GM21515 (cell line): ENCODE measurements around the gene ALKBH8.
A peak's percentile ranks its signal among the peaks of the same experiment; 100 is the strongest.
"Not testable (repeated sequence)": the region's sequence is repeated elsewhere in the genome, so short reads cannot be mapped to it uniquely, and the experiment has no call there.

ENCODE experiments used
- ATAC-seq: cut with Tn5 transposase; IDR thresholded peaks from one replicate; pipeline ENCODE4 v1.9.1; 2021; ENCODE audit not compliant: unreplicated experiment

The ALKBH8 gene

DNA sequence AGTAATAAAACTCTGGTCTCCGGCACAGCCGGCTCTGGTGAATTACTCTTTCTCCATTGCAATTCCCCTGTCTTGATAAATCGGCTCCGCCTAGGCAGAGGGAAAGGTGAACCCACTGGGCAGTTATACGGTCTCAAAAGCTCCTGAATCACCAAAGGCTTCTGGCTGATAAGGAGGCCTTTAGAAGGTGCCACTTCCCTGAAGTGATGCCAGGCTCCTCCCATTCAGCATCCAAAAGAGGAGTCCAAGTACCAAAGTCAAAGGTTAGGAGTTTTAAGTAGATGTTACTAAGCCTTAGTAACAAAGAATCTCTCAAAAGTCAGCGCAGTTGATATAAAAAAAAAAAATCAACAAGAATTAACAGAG lies 11.8 kb upstream of the ALKBH8 start:
- ATAC-seq: no peak

DNA sequence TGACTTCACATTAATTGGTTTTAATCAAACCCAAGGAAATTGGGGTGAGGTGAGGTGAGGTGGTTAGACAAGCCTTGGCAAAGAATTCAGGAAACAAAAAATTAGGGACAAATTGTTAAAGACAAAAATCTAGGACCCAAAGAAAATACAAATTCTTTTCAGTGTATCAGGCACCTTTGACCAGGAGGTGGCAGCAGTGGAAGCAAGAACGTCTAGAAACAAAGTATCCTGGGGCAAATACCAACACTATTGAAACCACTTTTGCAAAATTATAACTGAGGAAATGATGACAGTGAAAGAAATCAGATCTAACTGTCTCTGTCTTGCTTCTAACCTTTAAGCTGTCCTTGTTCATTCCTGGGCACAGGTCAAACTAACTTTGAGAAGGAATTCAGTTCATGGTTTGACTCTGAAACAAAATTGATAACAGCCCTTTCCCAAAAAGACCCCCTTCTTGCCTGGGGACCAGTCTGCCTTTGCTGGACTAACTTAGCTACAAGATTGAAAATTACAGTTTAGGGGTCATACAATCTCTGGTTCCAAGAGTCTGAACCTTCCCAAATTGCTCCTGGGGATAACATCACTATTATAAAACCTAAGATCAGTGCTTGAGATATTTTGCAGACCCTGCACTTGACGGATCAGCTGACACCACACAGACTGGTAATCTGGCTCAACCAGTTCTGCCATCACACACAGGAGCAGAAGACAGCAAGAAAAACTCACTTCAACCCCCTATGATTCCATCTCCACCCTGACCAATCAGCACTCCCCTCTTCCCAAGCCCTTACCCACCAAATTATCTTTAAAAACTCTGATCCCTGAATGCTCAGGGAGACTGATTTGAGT lies 11.2 kb upstream of the ALKBH8 start:
- ATAC-seq: peak; percentile 59

DNA sequence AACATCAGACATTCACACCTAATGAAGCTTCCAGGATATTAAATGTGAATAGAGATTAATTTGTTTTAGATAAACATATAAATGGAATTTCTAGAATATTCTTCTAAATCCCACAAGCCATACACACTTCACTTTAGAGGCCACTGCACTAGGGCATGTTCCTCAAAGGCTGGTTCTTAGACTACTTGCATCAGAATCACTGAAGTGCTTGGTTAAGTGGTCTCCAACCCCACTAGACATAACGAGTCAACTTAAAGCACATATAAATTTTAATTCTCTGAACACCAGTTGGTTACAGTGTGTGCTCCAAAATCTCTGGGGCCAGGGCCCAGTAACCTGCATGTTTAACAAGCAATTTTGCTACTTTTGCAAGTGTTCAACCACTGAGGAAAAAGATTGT lies 7.9 kb upstream of the ALKBH8 start:
- no peak for ATAC-seq

DNA sequence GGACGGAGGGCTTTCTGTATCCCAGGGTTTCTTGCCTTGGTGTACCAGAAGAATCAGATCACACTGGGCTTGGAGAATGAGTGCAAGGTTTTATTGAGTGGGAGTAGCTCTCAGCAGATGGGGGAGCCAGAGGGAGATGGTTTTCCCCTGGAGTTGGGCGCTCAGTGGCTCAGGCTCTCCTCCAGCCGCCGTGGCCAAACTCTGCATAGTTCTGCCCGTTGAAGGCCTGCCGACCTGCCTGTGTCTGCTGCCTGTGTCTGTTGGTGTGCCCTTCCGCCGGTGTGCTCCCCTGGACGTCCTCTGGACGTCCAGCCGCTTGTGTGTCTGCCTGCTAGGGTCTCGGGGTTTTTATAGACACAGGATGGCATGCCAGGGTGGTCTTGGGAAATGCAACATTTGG lies 4.5 kb upstream of the ALKBH8 start:
- ATAC-seq: no peak

DNA sequence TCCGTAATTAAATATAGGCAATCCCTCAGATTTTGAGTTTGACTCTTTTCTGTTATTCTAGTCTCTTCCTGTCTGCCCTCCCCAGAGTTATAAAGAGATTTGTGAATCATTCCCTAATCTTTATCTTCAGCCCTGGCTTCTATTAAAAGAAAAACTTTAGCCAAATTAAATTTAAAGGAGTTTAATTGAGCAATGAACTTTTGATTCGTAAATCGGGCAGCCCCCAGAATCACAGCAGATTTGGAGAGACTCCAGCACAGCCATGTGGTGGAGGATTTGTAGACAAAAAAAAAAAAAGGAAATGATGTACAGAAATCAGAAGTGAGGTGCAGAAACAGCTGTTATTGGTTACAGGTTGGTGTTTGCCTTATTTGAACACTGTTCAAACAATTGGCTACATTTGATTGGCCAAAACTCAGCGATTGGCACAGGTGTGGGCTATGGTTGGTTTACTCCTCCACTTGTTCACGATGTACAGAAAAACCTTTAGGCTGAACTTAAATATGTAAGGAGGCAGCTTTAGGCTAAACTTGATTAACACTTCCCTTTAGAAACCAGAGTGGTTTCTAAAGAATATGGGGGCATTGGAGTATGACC lies 2.3 kb upstream of the ALKBH8 start:
- ATAC-seq: peak; percentile 24

DNA sequence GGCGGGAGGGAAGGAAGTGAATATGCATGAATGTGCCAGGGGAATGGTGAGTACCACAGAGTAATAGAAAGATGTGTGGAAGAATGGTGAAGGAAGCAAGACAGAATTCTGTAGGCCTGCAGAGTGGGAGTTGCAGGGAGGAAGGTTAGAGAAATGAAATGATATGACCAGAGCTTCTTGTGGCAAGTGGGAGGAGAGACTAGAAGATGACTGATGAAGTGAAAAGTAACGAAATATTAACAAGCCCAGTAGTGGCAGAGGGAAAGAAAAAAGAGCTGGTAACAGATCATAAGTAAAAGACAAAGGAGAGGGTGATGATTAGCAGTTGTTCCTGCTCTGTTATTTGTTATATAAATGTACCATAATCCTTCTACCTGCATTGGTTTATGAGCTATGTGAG lies 1.0 kb upstream of the ALKBH8 start:
- no peak for ATAC-seq

DNA sequence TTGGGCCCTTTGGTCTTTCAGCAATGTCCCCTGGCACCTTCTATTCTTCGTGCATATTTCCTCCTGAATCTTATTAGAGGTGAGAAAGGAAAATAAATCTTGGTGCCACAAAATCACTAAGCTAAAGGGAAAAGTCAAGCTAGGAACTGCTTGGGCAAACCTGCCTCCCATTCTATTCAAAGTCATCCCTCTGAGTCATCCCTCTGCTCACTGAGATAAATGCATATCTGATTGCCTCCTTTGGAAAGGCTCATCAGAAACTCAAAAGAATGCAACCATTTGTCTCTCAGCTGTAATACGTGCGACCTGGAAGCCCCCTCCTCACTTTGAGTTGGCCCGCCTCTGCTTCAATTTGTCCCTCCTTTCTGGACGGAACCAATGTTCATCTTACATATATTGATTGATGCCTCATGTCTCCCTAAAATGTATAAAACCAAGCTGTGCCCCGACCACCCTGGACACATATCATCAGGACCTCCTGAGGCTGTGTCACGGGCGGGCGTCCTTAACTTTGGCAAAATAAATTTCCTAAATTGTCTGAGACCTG lies 493 bp upstream of the ALKBH8 start:
- not testable (repeated sequence) for ATAC-seq

DNA sequence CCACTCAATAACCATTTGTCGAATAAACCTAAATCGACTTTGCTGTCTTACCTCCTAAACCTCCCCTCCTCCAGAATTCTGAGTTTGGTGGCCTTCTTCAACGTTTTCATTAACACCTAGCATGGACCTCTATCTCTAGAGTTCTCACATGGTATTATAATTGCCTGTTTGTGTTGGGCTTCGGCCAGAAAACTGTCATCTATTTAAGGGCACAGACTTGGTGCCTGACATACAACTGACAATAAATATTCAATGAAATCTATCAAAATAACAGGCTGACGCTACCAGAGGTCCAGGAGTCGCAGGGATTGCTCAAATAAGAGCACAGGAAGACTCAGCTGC lies 687 bp downstream of the ALKBH8 start:
- ATAC-seq: peak; percentile 11

DNA sequence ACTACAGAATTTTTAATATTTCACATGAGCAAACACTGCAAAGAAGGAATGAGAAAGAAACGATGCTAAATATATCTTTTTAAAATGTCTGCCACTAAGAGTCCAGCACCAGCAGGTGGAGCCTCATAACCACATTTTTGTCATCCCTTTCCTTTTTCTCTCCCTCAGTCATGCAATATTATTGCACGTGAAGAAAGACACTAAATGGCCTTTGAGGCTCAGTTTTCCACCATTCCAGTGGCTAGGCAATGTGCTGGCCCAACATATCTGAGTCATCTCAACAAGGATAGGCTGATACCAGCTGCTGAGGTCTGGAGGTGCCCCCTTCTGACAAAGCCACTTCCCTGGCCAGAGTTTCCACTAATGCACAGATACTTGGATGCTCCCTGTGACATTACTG lies 1.8 kb downstream of the ALKBH8 start:
- ATAC-seq: peak; percentile 32

DNA sequence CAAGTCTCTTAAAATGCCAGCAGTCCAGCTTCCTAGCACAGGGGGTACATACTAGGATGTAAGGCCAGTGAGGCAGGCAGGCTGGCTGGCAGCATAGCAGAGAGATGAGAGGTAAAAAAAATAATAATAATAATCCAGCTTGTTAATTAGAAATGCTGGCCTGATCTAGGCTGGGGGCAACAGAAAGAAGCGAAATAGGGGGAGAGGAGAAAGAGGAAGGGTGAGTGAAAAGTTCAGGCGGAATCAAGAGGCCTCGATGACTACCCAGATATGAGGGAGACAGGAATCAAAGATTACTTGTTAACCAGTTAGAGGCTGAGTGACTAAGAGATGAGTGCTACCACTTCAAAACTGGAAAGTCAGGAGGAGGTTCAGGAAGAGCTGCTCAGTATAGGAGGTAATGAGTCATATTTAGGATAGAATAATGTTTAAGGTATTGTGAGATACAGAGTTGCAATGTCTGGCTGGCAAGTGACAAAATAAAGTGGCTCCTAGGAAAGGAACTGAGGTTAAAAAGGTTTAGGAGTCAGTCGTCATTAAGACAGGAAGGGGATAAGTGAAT lies 2.8 kb downstream of the ALKBH8 start:
- no peak for ATAC-seq

DNA sequence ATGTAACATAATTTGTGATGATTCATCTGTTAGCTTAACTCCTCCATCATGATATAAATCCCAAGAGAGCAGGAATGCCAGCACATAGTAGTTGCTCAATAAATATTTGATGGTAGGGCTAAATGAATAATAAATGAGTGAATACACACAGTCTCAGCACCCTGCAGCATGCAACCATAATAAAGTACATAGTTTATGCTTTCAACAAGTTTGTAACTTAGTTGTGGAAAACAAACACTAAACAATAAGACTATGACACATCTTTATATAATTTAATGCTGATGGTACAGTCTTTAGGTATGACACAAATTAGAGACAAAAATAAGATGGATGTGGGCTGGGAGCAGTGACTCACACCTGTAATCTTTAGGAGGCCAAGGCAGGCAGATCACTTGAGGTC lies 3.8 kb downstream of the ALKBH8 start:
- no peak for ATAC-seq

DNA sequence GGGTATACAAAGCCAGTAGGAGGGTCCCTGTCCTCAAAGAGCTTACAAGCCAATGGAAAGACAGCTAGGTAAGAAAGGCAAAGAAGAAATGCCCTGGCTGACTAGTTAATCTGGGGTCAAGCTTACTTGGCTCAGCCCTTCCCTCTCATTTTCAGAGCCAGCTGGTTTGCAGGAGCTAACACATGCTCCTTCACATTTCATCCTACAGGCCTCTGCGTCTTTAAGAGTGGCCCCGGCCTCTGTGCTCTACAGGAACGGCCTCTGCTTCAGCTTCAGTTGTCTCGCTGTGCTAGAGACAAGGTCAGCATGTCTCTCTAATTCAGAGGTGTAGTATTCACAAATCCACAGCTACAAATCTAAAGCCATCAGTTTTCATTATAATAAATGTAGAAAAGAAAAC lies 15.2 kb downstream of the ALKBH8 start:
- no peak for ATAC-seq

DNA sequence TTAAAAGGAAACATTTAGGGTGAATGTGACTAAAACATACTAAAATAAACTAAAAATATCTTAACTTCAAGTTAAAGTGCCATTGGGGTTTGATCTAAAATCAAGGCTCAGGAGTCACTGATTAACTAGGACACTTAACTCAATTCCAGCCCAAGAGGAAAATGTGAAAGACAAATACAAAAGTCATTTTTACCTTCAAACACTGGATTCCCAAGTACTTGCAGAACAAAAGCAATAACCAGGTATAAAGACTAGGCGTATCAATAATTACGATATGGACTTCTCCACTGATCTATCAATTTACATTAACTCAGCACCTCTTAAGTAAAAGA lies 15.6 kb downstream of the ALKBH8 start:
- ATAC-seq: no peak

DNA sequence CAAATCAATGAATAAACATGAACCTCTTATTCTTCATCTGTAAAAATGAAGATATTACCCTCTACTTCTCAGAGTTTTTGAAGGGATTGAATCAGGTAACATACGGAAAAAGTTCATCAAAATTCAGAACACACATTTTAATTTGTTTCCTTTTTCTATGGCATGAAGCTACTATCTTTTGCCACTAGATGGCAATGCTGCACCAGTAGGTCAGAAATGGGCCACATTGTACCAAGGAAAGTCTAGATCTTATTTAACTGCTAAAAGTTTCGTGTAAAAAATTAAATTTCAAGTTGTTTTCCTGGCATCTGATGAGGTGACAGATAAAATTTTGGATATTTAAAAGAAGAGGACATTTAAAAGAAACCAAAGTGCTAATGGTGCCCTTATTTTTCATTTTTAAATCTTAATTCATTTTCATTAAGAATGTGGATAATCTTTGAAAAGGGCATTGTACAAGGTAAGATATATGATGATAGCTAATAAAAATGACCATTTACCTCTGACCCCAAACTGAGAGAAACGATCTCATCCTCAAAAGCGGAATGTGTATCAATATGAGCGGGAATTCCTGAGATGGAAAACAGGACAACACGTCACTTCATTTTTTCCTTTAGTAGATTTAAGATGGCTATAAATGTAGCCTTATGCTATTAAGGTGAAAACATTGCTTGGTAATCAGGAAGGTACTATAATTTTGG lies 16.1 kb downstream of the ALKBH8 start:
- no peak for ATAC-seq

DNA sequence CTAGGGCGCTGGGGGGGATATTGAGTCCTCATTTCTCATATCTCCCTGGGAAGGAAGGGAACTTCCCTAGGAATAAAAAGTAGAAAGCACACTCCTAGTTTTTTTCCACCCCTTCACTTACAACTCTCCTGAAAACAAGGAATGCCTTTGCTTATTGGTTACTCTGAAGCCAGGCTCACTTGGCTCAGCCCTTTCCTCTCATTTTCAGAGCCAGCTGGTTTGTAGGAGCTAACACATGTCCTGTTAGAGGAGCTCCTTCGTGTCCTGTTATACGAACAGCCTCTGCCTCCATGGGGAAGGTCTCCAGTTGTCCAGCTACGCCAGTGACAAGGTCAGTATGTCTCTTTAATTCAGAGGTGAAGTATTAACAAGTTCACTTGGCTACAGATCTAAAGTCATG lies 17.6 kb downstream of the ALKBH8 start:
- ATAC-seq: no peak

DNA sequence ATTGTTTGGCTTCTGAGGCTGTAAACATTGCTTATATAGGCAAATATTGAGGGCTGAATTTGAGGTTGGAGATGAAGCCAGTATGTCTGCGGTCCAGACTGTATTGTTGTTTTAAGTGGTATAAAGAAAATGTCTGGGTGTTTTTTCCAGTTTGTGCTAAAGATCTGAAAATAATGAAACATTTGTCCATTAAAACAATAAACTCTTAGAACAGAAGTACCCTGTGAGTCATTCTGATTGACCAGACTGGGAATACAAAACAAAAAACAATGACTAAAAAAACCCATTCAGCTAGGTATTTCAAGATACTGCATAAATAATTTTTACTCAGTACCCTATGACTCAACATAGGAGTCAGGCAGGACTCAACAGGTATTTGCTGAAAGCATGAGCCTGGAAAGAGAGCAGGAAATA lies 20.4 kb downstream of the ALKBH8 start:
- no peak for ATAC-seq

DNA sequence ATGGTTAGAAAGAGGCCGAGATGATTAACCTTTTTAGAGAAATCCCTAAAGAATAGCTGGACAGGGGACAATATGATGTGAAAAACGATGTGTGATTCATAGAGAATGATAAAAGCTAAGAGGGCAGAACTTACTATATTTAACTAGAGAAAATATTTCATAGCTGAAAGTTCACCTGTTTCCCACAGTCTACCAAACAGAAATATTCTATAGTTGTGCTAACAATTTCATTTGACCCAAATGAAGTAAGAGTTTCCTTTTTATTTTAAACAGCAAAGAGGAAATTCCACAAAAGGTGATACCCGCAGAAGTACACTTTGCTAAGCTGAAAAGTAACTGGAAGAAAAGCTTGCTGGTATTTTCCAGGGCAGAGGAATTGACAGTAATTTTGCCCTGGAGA lies 26.7 kb downstream of the ALKBH8 start:
- ATAC-seq: no peak

DNA sequence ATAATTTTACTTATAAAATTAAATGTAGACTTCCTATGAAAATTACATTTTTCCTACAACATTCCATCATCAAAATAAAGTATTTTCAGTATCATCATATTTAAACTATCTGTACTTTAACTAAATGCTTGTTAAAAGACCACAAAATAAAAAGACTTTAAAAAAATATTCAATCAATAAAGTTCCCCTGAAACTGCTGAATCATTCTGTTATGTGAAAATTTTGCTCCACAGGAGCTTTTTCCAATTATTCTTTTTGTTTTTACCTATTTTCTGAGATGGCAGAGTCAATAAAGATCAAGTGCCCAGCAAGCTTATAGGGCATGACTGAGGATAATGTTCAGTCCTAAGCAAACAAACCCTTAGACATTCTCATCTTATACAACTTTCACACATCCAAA lies 27.3 kb downstream of the ALKBH8 start:
- no peak for ATAC-seq

DNA sequence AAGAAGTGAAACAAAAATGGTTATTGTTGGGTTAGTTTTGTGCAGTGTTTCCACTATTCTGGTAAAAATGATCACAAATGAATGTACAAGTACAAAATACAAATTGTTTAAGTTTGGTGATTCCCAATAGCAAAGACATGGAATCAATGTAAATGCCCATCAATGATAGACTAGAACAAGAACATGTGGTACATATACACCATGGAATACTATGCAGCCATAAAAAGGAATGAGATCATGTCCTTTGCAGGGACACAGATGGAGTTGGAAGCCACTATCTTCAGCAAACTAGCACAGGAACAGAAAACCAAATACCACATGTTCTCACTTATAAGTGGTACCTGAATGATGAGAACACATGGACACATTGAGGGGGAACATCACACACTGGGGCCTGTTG lies 28.4 kb downstream of the ALKBH8 start:
- not testable (repeated sequence) for ATAC-seq

DNA sequence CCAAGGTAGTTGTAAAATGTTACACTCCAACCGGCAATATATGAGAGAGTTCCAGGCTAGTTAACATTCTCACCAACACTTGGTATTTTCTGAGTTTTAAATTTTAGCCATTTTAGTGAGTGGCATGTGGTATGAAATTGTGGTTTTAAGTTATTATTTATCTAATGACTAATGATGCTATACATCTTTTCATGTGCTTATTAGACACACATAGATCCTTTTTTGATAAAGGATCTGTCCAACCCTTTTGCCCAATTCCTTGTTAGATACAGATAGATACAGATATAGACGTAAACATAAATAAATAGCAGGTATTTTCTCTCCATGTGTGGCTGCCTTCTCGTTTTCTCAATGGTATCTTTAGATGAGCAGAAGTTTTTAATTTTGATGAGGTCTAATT lies 39.3 kb downstream of the ALKBH8 start:
- ATAC-seq: no peak

DNA sequence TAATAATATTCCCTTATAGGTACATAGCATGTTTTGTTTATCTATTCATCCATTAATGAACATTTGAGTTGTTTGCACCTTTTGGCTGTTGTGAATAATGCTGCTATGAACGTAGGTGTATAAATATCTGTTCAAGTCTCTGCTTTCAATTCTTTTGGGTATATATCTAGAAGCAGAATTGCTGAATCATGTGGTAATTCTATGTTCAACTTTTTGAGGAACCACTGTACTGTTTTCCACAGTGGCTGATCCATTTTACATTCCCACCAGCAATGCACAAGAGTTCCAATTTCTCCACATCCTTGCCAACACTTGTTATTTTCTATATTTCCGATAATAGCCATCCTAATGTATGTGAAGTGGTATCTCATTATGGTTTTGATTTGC lies 56.7 kb downstream of the ALKBH8 start:
- no peak for ATAC-seq
